ENCODE data around the gene SLC25A15. TPM values are rescaled to one million over a fixed set of nuclear protein-coding genes. Genes with fewer than 3 reads are reported as not detected.

The SLC25A15 gene
- total and polyA plus RNA-seq, 4 donors, result 1.2 to 8.6 (median 7.2) TPM

- Histone ChIP-seq H3K4me3 (peak overlapping the region; percentile 99), H3K36me3 (ENCODE audit: control insufficient read depth in 4 of 4, insufficient read depth in 4 of 4, low read length in 4 of 4) (peaks cover 0 to 5% (median 2%) of the 10 kb centered on the region in 4 donors), H3K4me1 (ENCODE audit: control insufficient read depth in 5 of 5, insufficient read depth in 5 of 5, low read length in 5 of 5) (peaks cover 0 to 9% (median 5%) of the 10 kb centered on the region in 5 donors), H3K27ac (ENCODE audit: low read depth in 1 of 2, low read length in 1 of 2) (peak overlapping the region; percentile 86 to 93), H3K9ac (ENCODE audit: insufficient read depth in 1 of 2, low read length in 2 of 2) (peak overlapping the region; percentile 84 to 93), H3K27me3 (ENCODE audit: control insufficient read depth in 3 of 3, insufficient read depth in 3 of 3, low read length in 2 of 3) (no peaks in the 10 kb centered on the region), H3K9me3 (ENCODE audit: control insufficient read depth in 4 of 4, insufficient read depth in 3 of 4, low read length in 3 of 4) (no peaks in the 10 kb centered on the region)
- WGBS, 2 donors, result 0 to 1% methylated on average over 9 of the region's 9 CpGs
- ATAC-seq (ENCODE audit: insufficient read depth, low FRiP score), result no peak
- DNase-seq, result no peak
- TF ChIP-seq CTCF (IDR thresholded peaks at IDR 0.05; ENCODE audit: control extremely low read depth, extremely low read depth), result no peak
Observed at GRCh38 chr13:40770609-40770933, 18.8 kb upstream of the SLC25A15 start.

- WGBS, 2 donors, result 0% methylated on average over 48 to 52 of the region's 52 CpGs
- no peaks in the 10 kb centered on the region for H3K9me3 ChIP-seq (ENCODE audit: control insufficient read depth in 4 of 4, insufficient read depth in 3 of 4, low read length in 3 of 4)
- peaks cover 0 to 9% (median 5%) of the 10 kb centered on the region in 5 donors for H3K4me1 ChIP-seq (ENCODE audit: control insufficient read depth in 5 of 5, insufficient read depth in 5 of 5, low read length in 5 of 5)
- TF ChIP-seq CTCF (IDR thresholded peaks at IDR 0.05; ENCODE audit: control extremely low read depth, extremely low read depth), result no peak
- DNase-seq (peak; percentile 96 to 97 (median 97)), ATAC-seq (ENCODE audit: insufficient read depth, low FRiP score) (peak; percentile 99)
- H3K27ac ChIP-seq (ENCODE audit: low read depth in 1 of 2, low read length in 1 of 2), result peak within 1 kb of the TSS; percentile 86 to 93
- peaks cover 0 to 3% (median 2%) of the 10 kb centered on the region in 4 donors for H3K36me3 ChIP-seq (ENCODE audit: control insufficient read depth in 4 of 4, insufficient read depth in 4 of 4, low read length in 4 of 4)
- peak within 1 kb of the TSS; percentile 99 for H3K4me3 ChIP-seq
- H3K9ac ChIP-seq (ENCODE audit: insufficient read depth in 1 of 2, low read length in 2 of 2), result peak within 1 kb of the TSS; percentile 84 to 93
- no peaks in the 10 kb centered on the region for H3K27me3 ChIP-seq (ENCODE audit: control insufficient read depth in 3 of 3, insufficient read depth in 3 of 3, low read length in 2 of 3)
Observed at GRCh38 chr13:40770934-40771618, 18.3 kb upstream of the SLC25A15 start, which contains the start of gene MRPS31. TSS of gene MRPS31 (minus strand) at chr13:40771190. CDS start at chr13:40771136, 54 bp downstream.

- H3K9me3 ChIP-seq (ENCODE audit: control insufficient read depth in 4 of 4, insufficient read depth in 3 of 4, low read length in 3 of 4), result no peaks in the 10 kb centered on the region
- no peak for TF ChIP-seq CTCF (IDR thresholded peaks at IDR 0.05; ENCODE audit: control extremely low read depth, extremely low read depth)
- no peak for ATAC-seq (ENCODE audit: insufficient read depth, low FRiP score)
- no peak for DNase-seq
- peaks cover 0 to 9% (median 5%) of the 10 kb centered on the region in 5 donors for H3K4me1 ChIP-seq (ENCODE audit: control insufficient read depth in 5 of 5, insufficient read depth in 5 of 5, low read length in 5 of 5)
- H3K36me3 ChIP-seq (ENCODE audit: control insufficient read depth in 4 of 4, insufficient read depth in 4 of 4, low read length in 4 of 4), result no peaks in the 10 kb centered on the region
- no peak overlapping the region for H3K4me3 ChIP-seq
- 93 to 94% methylated on average over 6 of the region's 6 CpGs for WGBS, 2 donors
- H3K27ac ChIP-seq (ENCODE audit: low read depth in 1 of 2, low read length in 1 of 2), result no peak overlapping the region
- no peak overlapping the region for H3K9ac ChIP-seq (ENCODE audit: insufficient read depth in 1 of 2, low read length in 2 of 2)
- no peaks in the 10 kb centered on the region for H3K27me3 ChIP-seq (ENCODE audit: control insufficient read depth in 3 of 3, insufficient read depth in 3 of 3, low read length in 2 of 3)
Observed at GRCh38 chr13:40772765-40773473, 16.5 kb upstream of the SLC25A15 start.
